Measurements from ENCODE around the gene PLCB2. TPM values are rescaled to one million over a fixed set of nuclear protein-coding genes. Genes with fewer than 3 reads are reported as not detected.

PLCB2 gene
- total and polyA plus RNA-seq, 9 of the 15 experiments (the other 6 are each of a cell fraction or from before 2014, with no cell fraction given), result 0.37 to 12.3 (median 8.0) TPM

DNA sequence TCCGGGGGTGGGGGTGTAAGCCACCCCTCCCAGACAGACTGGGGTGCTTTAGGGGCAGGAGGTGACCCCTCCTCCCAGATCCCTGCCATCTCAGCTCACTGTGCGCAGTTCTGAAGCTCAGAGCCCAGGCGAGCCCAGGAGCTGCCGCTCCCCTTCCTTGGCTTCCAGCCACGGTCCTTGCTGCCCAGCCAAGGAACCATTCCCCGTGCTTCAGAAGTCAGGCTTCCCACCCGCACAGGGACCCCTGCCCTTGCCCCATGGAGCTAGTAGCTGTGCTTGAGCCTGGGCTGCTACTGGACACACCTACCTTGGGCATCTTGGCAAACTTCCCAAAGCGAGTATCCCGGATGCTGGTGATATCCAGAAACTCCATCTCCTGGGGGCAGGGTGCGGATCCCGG lies 4.8 kb downstream of the PLCB2 start:
- no peak for TF ChIP-seq FOXJ2 (tag; IDR thresholded peaks at IDR 0.05)
- no peak for TF ChIP-seq ZNF512 (tag; IDR thresholded peaks at IDR 0.05)
- no peak for TF ChIP-seq EWSR1 (IDR thresholded peaks at IDR 0.05; ENCODE audit: borderline replicate concordance, low read depth, partially characterized antibody)
- TF ChIP-seq ASH1L (IDR thresholded peaks at IDR 0.05; ENCODE audit: borderline replicate concordance, low read depth, partially characterized antibody), result no peak
- no peak for TF ChIP-seq FOS (IDR thresholded peaks at IDR 0.05; ENCODE audit: extremely low read depth, insufficient read length)
- TF ChIP-seq DNMT1 (IDR thresholded peaks at IDR 0.05), result no peak
- TF ChIP-seq, protein P1, sequence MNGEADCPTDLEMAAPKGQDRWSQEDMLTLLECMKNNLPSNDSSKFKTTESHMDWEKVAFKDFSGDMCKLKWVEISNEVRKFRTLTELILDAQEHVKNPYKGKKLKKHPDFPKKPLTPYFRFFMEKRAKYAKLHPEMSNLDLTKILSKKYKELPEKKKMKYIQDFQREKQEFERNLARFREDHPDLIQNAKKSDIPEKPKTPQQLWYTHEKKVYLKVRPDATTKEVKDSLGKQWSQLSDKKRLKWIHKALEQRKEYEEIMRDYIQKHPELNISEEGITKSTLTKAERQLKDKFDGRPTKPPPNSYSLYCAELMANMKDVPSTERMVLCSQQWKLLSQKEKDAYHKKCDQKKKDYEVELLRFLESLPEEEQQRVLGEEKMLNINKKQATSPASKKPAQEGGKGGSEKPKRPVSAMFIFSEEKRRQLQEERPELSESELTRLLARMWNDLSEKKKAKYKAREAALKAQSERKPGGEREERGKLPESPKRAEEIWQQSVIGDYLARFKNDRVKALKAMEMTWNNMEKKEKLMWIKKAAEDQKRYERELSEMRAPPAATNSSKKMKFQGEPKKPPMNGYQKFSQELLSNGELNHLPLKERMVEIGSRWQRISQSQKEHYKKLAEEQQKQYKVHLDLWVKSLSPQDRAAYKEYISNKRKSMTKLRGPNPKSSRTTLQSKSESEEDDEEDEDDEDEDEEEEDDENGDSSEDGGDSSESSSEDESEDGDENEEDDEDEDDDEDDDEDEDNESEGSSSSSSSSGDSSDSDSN (IDR thresholded peaks at IDR 0.05; ENCODE audit: borderline replicate concordance in 1 of 2, low read depth in 2 of 2, low read length in 2 of 2), result no peak
- TF ChIP-seq RB1 (IDR thresholded peaks at IDR 0.05; ENCODE audit: low read depth), result no peak
- no peaks in the 10 kb centered on the region for H3K9me3 ChIP-seq (replicated peaks; ENCODE audit: control insufficient read depth, insufficient read depth, low read depth, low read length)
- 78% methylated on average over 6 of the region's 11 CpGs for WGBS (ENCODE audit: insufficient coverage, low coverage, missing lambda C conversion rate)
- ChIA-PET POLR2A (interaction anchor here (0.8 to 1.2 kb wide), 2 partner anchors 9 to 38 kb away, joined by 3 to 4 read pairs; no protein-coding TSS in a partner anchor), CTCF (ENCODE audit: low intra/inter-chr PET ratio) (no interaction called here)
- H3K9me1 ChIP-seq (ENCODE audit: control insufficient read depth, insufficient read depth, low read length), result no peaks in the 10 kb centered on the region
- H4K20me1 ChIP-seq (replicated peaks; ENCODE audit: control insufficient read depth, insufficient read depth, low read length), result no peaks in the 10 kb centered on the region
- H3K79me2 ChIP-seq (ENCODE audit: control insufficient read depth, insufficient read depth, low read length), result no peaks in the 10 kb centered on the region
- in situ Hi-C loops (cut with MboI) (no loop called here), intact Hi-C loops (cut with micrococcal nuclease) (no loop called here)
- no peaks in the 10 kb centered on the region for H3K27me3 ChIP-seq (ENCODE audit: control insufficient read depth in 2 of 2, insufficient read depth in 2 of 2, low read length in 2 of 2)
- DNase-seq (ENCODE audit: extremely low read depth in 1 of 4, low spot score in 3 of 4), result no peak
- H2AFZ ChIP-seq (ENCODE audit: low read depth, low read length), result no peak overlapping the region
- no peaks in the 10 kb centered on the region for H3K36me3 ChIP-seq (ENCODE audit: control insufficient read depth, insufficient read depth, low read length)
- H3K9ac ChIP-seq (ENCODE audit: insufficient read depth in 1 of 2, low read depth in 2 of 2, low read length in 2 of 2), result no peak overlapping the region; a peak in 1 of 4 replicates
- no peak overlapping the region for H3K4me2 ChIP-seq (ENCODE audit: insufficient read depth, low read length)
- ATAC-seq, result no peak
- no peak overlapping the region for H3K4me3 ChIP-seq
- no peak overlapping the region for H3K27ac ChIP-seq (ENCODE audit: extremely low read depth, low read depth, low read length)
- no TSS peak for BruUV-seq (replicated peaks)
- FAIRE-seq, result no peak
- H3K4me1 ChIP-seq (replicated peaks in 1 of 2; ENCODE audit: control insufficient read depth in 2 of 2, insufficient read depth in 2 of 2, low read length in 2 of 2), result peaks cover 23 to 37% of the 10 kb centered on the region in 2 experiments
